Activated CD8-positive, alpha-beta T cell treated with anti-CD3 and anti-CD28 coated beads for 36 hours (primary cell): ENCODE results near the gene ESRP2. TPM values are rescaled to one million over a fixed set of nuclear protein-coding genes. Genes with fewer than 3 reads are reported as not detected.

Experiments
- ATAC-seq: fragments of 200-7000 bp; cut with Tn5 transposase; one replicate; pipeline ENCODE4 v1.10.0; 2021; ENCODE audit warnings: mild to moderate bottlenecking, moderate library complexity
- CTCF ChIA-PET: fragments of 350-600 bp; sonication (Branson Sonifier 250); formaldehyde crosslinking; loops from one replicate; lab custom pipeline; 2021; ENCODE audit warnings: antibody characterized with exemption; lab: Charles Lee
- POLR2A ChIA-PET: fragments of 350-600 bp; sonication (Branson Sonifier 250); formaldehyde crosslinking; loops from one replicate; lab custom pipeline; 2021; ENCODE audit warnings: antibody characterized with exemption; lab: Charles Lee
- DNase-seq: peaks from one replicate; pipeline ENCODE4 v3.0.0-alpha.2; 2020
- H3K27ac Mint-ChIP-seq: one replicate; pipeline ENCODE4 v1.8.0; 2021; ENCODE audit warnings: mild to moderate bottlenecking, mixed read lengths
- H3K27me3 Mint-ChIP-seq: one replicate; pipeline ENCODE4 v1.8.0; 2021; ENCODE audit warnings: mixed read lengths
- H3K36me3 Mint-ChIP-seq: one replicate; pipeline ENCODE4 v1.8.0; 2021; ENCODE audit warnings: low read depth, mixed read lengths
- H3K4me1 Mint-ChIP-seq: one replicate; pipeline ENCODE4 v1.8.0; 2021; ENCODE audit warnings: low read depth, mixed read lengths
- H3K4me3 Mint-ChIP-seq: one replicate; pipeline ENCODE4 v1.8.0; 2021; ENCODE audit warnings: mild to moderate bottlenecking, moderate library complexity, mixed read lengths
- H3K9me3 Mint-ChIP-seq: one replicate; pipeline ENCODE4 v1.8.0; 2021; ENCODE audit warnings: mixed read lengths
- CTCF ChIP-seq: fragments of 200-600 bp; IDR thresholded peaks from one replicate; pipeline ENCODE4 v1.8.0; 2022; ENCODE audit warnings: antibody characterized with exemption, mild to moderate bottlenecking
- intact Hi-C: fragments of 100-400 bp; cut with micrococcal nuclease; formaldehyde crosslinking; loops from one replicate; pipeline ENCODE4 v1.10.0; 2022
- total RNA-seq, 2 experiments: library from RNA; stranded (reverse); gene quantifications; one replicate each; pipeline ENCODE4 v1.2.3, GENCODE V29; 2021

ESRP2 gene
- total RNA-seq, 2 experiments from 2014 or later = 0.65 to 0.77 TPM

GRCh38 chr16:68187505-68187904, 48.4 kb downstream of the ESRP2 start:
- ATAC-seq = no peak
- no peak for TF ChIP-seq CTCF
- Mint-ChIP-seq H3K36me3 (peaks cover 43% of the 10 kb centered on the region), H3K9me3 (no peaks in the 10 kb centered on the region), H3K4me1 (no peaks in the 10 kb centered on the region), H3K27me3 (no peaks in the 10 kb centered on the region), H3K4me3 (no peak overlapping the region), H3K27ac (no peak overlapping the region)
- DNase-seq = no peak
- intact Hi-C loops = no loop called here
- ChIA-PET POLR2A (interaction anchor here (0.6 kb wide), 1 partner anchor 14 kb away, joined by 3 read pairs; no protein-coding TSS in a partner anchor), CTCF (no interaction called here)

GRCh38 chr16:68186877-68187276, 49.0 kb downstream of the ESRP2 start:
- DNase-seq (no peak), ATAC-seq (no peak)
- H3K27ac Mint-ChIP-seq = no peak overlapping the region
- H3K9me3 Mint-ChIP-seq = no peaks in the 10 kb centered on the region
- no peak overlapping the region for H3K4me3 Mint-ChIP-seq
- H3K36me3 Mint-ChIP-seq = peaks cover 47% of the 10 kb centered on the region
- no peak for TF ChIP-seq CTCF
- CTCF ChIA-PET = no interaction called here
- H3K4me1 Mint-ChIP-seq = no peaks in the 10 kb centered on the region
- POLR2A ChIA-PET = no interaction called here
- H3K27me3 Mint-ChIP-seq = no peaks in the 10 kb centered on the region
- intact Hi-C loops = no loop called here

- ChIA-PET POLR2A (no interaction called here), CTCF (interaction anchor here (0.9 kb wide), 1 partner anchor 37 kb away, joined by 3 read pairs; no protein-coding TSS in a partner anchor)
- TF ChIP-seq CTCF = no peak
- DNase-seq = no peak
- Mint-ChIP-seq H3K27ac (peak overlapping the region; percentile 40), H3K27me3 (no peaks in the 10 kb centered on the region), H3K4me3 (no peak overlapping the region), H3K9me3 (no peaks in the 10 kb centered on the region), H3K36me3 (peaks cover 57% of the 10 kb centered on the region), H3K4me1 (peaks cover 6% of the 10 kb centered on the region)
- no peak for ATAC-seq
- intact Hi-C loops = no loop called here
These were observed 52.9 kb downstream of the ESRP2 start for GRCh38 chr16:68183046-68183445.

- peaks cover 60% of the 10 kb centered on the region for H3K36me3 Mint-ChIP-seq
- no peak for ATAC-seq
- CTCF ChIA-PET = interaction anchor here (0.6 to 1.6 kb wide), 4 partner anchors 50 to 378 kb away, joined by 3 to 5 read pairs (median 4); no protein-coding TSS in a partner anchor
These were observed 56.1 kb downstream of the ESRP2 start for GRCh38 chr16:68179855-68180254.

More at GRCh38 chr16:68179855-68180254, 56.1 kb downstream of the ESRP2 start:
- Mint-ChIP-seq H3K27me3 (no peaks in the 10 kb centered on the region), H3K4me3 (no peak overlapping the region), H3K9me3 (no peaks in the 10 kb centered on the region), H3K27ac (no peak overlapping the region), H3K4me1 (peaks cover 18% of the 10 kb centered on the region)
- TF ChIP-seq CTCF = no peak
- peak; percentile 8 for DNase-seq
- intact Hi-C loops = no loop called here
- POLR2A ChIA-PET = no interaction called here
